ENCODE data around the gene TSPEAR. TPM values are rescaled to one million over a fixed set of nuclear protein-coding genes. Genes with fewer than 3 reads are reported as not detected.
A peak's percentile ranks its signal among the peaks of the same experiment; 100 is the strongest.
"Not testable (repeated sequence)": the region's sequence is repeated elsewhere in the genome, so short reads cannot be mapped to it uniquely, and the experiment has no call there.

TSPEAR gene
- total RNA-seq, 6 experiments from 2014 or later, result not detected

DNA sequence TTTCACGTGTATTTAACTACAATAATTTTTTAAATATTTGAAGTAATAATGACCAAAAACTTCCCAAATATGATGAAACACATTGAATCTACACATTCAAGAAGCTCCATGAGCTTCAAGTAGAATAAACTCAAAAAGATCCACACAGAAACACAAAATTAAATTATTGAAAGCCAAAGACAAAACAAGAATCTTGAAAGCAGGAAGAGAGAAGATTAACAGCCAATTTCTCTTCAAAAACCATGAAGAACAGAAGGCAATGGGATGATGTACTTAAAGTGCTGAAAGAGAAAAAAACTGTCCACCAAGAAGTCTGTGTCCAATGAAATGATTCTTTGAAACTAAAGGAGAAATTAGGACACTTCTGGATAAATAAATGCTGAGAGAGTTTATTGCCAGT, 79.3 kb downstream of the TSPEAR start:
- Histone ChIP-seq H3K4me1 (no peaks in the 10 kb centered on the region), H3K36me3 (no peaks in the 10 kb centered on the region), H3K4me3 (no peak overlapping the region), H3K27me3 (no peaks in the 10 kb centered on the region), H3K27ac (no peak overlapping the region), H3K9me3 (peaks cover 0 to 7% (median 0%) of the 10 kb centered on the region in 4 donors)
- ATAC-seq, result no peak
- no peak for TF ChIP-seq POLR2A (IDR thresholded peaks at IDR 0.05)
- TF ChIP-seq CTCF (IDR thresholded peaks at IDR 0.05), result no peak
- DNase-seq, result no peak
- intact Hi-C loops (cut with DNase I), result no loop called here
- WGBS (ENCODE audit: insufficient coverage, low coverage, low lambda C conversion rate, missing lambda C conversion rate), result 50% methylated on average over 1 of the region's 1 CpG

DNA sequence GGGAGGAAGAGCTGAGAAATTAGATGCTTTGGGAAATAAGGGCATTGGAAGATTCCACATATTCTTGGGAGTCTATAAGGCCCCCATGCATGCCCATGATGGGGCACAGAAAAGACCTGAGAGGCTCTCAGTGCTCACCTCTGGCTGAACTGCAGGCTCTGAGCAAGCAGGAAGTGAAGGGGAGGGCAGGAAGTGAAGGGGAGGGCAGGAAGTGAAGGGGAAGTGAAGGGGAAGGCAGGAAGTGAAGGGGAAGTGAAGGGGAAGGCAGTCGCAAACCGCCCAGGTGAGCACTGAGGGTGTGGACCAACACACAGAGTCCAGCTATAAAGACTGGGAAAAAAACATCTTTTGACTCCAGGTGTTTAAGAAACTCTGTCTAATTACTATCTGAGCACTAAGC, 80.9 kb downstream of the TSPEAR start:
- no peak for TF ChIP-seq POLR2A (IDR thresholded peaks at IDR 0.05)
- TF ChIP-seq CTCF (IDR thresholded peaks at IDR 0.05), result no peak

GRCh38 chr21:44628707-44629391, 82.5 kb downstream of the TSPEAR start:
- no peaks in the 10 kb centered on the region for H3K4me1 ChIP-seq
- no peak for DNase-seq
- 71% methylated on average over 6 of the region's 18 CpGs for WGBS (ENCODE audit: insufficient coverage, low coverage, low lambda C conversion rate, missing lambda C conversion rate)
- peaks cover 0 to 7% (median 0%) of the 10 kb centered on the region in 4 donors for H3K9me3 ChIP-seq
- ATAC-seq, result peak in 1 of 4 donors; percentile 29
- H3K4me3 ChIP-seq, result no peak overlapping the region
- no peaks in the 10 kb centered on the region for H3K27me3 ChIP-seq
- H3K36me3 ChIP-seq, result no peaks in the 10 kb centered on the region
- intact Hi-C loops (cut with DNase I), result no loop called here
- no peak overlapping the region for H3K27ac ChIP-seq
- TF ChIP-seq CTCF (IDR thresholded peaks at IDR 0.05) (no peak), POLR2A (IDR thresholded peaks at IDR 0.05) (no peak)

More for the DNA sequence above, 80.9 kb downstream of the TSPEAR start:
- H3K36me3 ChIP-seq, result no peaks in the 10 kb centered on the region
- intact Hi-C loops (cut with DNase I), result no loop called here
- DNase-seq (no peak), ATAC-seq (no peak)
- H3K4me3 ChIP-seq, result no peak overlapping the region
- H3K27ac ChIP-seq, result no peak overlapping the region
- no peaks in the 10 kb centered on the region for H3K4me1 ChIP-seq
- no peaks in the 10 kb centered on the region for H3K27me3 ChIP-seq
- WGBS (ENCODE audit: insufficient coverage, low coverage, low lambda C conversion rate, missing lambda C conversion rate), result 63% methylated on average over 2 of the region's 2 CpGs
- peaks cover 0 to 7% (median 0%) of the 10 kb centered on the region in 4 donors for H3K9me3 ChIP-seq

GRCh38 chr21:44627831-44628233, 83.5 kb downstream of the TSPEAR start:
- DNase-seq; intact Hi-C loops (cut with DNase I); ATAC-seq; H3K27ac ChIP-seq; H3K4me3 ChIP-seq; H3K9me3 ChIP-seq; H3K27me3 ChIP-seq; H3K36me3 ChIP-seq; H3K4me1 ChIP-seq: not testable (repeated sequence)
- WGBS (ENCODE audit: insufficient coverage, low coverage, low lambda C conversion rate, missing lambda C conversion rate), result 64% methylated on average over 7 of the region's 15 CpGs

DNA sequence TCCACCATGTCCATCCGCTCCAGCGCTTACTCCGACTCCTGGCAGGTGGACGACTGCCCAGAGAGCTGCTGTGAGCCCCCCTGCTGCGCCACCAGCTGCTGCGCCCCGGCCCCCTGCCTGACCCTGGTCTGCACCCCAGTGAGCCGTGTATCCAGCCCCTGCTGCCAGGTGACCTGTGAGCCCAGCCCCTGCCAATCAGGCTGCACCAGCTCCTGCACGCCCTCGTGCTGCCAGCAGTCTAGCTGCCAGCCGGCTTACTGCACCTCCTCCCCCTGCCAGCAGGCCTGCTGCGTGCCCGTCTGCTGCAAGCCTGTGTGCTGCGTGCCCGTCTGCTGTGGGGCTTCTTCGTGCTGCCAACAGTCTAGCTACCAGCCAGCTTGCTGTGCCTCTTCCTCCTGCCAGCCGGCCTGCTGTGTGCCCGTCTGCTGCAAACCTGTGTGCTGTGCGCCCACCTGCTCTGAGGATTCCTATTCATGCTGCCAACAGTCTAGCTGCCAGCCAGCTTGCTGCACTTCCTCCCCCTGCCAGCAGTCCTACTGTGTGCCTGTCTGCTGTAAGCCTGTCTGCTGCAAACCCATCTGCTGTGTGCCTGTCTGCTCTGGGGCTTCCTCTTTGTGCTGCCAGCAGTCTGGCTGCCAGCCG, 84.1 kb downstream of the TSPEAR start:
- DNase-seq; intact Hi-C loops (cut with DNase I); H3K9me3 ChIP-seq; H3K4me1 ChIP-seq; H3K27me3 ChIP-seq; H3K36me3 ChIP-seq; H3K27ac ChIP-seq; H3K4me3 ChIP-seq; ATAC-seq: not testable (repeated sequence)
- WGBS (ENCODE audit: insufficient coverage, low coverage, low lambda C conversion rate, missing lambda C conversion rate), result 68% methylated on average over 4 of the region's 20 CpGs

Measured in right lobe of liver (tissue), 6 donors.